Measurements from ENCODE around the gene NLGN1. TPM values are rescaled to one million over a fixed set of nuclear protein-coding genes. Genes with fewer than 3 reads are reported as not detected.
"Not testable (repeated sequence)": the region's sequence is repeated elsewhere in the genome, so short reads cannot be mapped to it uniquely, and the experiment has no call there.

The NLGN1 gene
- total RNA-seq, 1 experiment from 2014 or later: not detected

GRCh38 chr3:173591401-173591800, 193.9 kb downstream of the NLGN1 start:
- TF ChIP-seq, protein P1, sequence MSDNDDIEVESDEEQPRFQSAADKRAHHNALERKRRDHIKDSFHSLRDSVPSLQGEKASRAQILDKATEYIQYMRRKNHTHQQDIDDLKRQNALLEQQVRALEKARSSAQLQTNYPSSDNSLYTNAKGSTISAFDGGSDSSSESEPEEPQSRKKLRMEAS (IDR thresholded peaks at IDR 0.05): no peak
- TF ChIP-seq POLR2A (IDR thresholded peaks at IDR 0.05; ENCODE audit: borderline replicate concordance, extremely low read depth, insufficient read depth, insufficient read length) (no peak), EZH2 (IDR thresholded peaks at IDR 0.05) (no peak), EGR1 (IDR thresholded peaks at IDR 0.05; ENCODE audit: low read depth) (no peak), CEBPB (IDR thresholded peaks at IDR 0.05; ENCODE audit: low read depth) (no peak), YY1 (IDR thresholded peaks at IDR 0.05; ENCODE audit: extremely low read depth, insufficient replicate concordance, low read depth, low read length) (no peak)
- TF ChIP-seq, protein P2, sequence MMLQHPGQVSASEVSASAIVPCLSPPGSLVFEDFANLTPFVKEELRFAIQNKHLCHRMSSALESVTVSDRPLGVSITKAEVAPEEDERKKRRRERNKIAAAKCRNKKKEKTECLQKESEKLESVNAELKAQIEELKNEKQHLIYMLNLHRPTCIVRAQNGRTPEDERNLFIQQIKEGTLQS (IDR thresholded peaks at IDR 0.05): no peak
- Histone ChIP-seq H4K20me1 (ENCODE audit: insufficient read depth) (no peaks in the 10 kb centered on the region), H2AFZ (ENCODE audit: low read depth, low read length, poor library complexity, severe bottlenecking) (no peak overlapping the region), H3K36me3 (ENCODE audit: control insufficient read depth in 1 of 2, insufficient read depth in 2 of 2, low read length in 2 of 2) (no peaks in the 10 kb centered on the region), H3K4me2 (ENCODE audit: low read length) (no peak overlapping the region), H3K27ac (ENCODE audit: low read depth, low read length) (no peak overlapping the region), H3K27me3 (ENCODE audit: insufficient read depth, low read length) (no peaks in the 10 kb centered on the region), H3K9me2 (ENCODE audit: insufficient read depth) (no peaks in the 10 kb centered on the region), H3K9me3 (ENCODE audit: control insufficient read depth in 1 of 2, insufficient read depth in 1 of 2, low read depth in 1 of 2, low read length in 2 of 2) (no peaks in the 10 kb centered on the region), H3K4me3 (replicated peaks in 1 of 2; ENCODE audit: low read depth in 1 of 2, low read length in 2 of 2) (no peak overlapping the region), H3K9ac (ENCODE audit: low read length) (no peak overlapping the region), H3K4me1 (ENCODE audit: control insufficient read depth in 1 of 2, insufficient read depth in 2 of 2, low read length in 2 of 2) (no peaks in the 10 kb centered on the region), H3K79me2 (ENCODE audit: insufficient read depth, low read length) (no peaks in the 10 kb centered on the region)
- ChIA-PET RAD21 (ENCODE audit: low non-redundant PET in 1 of 2, low total read pairs in 2 of 2, uncharacterized antibody in 2 of 2, unreplicated experiment in 2 of 2) (no interaction called here), POLR2A (no interaction called here), CTCF (no interaction called here)
- DNase-seq (ENCODE audit: low read depth, low spot score) (no peak), ATAC-seq (no peak)
- intact Hi-C loops (cut with micrococcal nuclease): no loop called here
- no TSS peak for BruUV-seq (replicated peaks)

DNA sequence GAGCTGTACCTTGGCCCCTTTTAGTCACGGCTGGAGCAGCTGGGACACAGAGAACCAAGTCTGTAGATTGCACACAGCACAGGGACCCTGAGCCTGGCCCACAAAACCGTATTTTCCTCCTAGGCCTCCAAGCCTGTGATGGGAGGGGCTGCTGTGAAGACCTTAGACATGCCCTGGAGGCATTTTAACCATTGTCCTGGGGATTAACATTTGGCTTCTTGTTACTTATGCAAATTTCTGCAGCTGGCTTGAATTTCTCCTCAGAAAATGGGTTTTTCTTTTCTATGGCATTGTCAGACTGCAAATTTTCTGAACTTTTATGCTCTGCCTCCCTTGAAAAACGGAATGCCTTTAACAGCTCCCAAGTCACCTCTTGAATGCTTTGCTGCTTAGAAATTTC, 197.3 kb downstream of the NLGN1 start:
- H3K9me2 ChIP-seq (ENCODE audit: insufficient read depth); H3K79me2 ChIP-seq (ENCODE audit: insufficient read depth, low read length); H4K20me1 ChIP-seq (ENCODE audit: insufficient read depth); H3K27me3 ChIP-seq (ENCODE audit: insufficient read depth, low read length); H3K9me3 ChIP-seq (ENCODE audit: control insufficient read depth in 1 of 2, insufficient read depth in 1 of 2, low read depth in 1 of 2, low read length in 2 of 2); RAD21 ChIA-PET (ENCODE audit: low non-redundant PET in 1 of 2, low total read pairs in 2 of 2, uncharacterized antibody in 2 of 2, unreplicated experiment in 2 of 2); CTCF ChIA-PET; H2AFZ ChIP-seq (ENCODE audit: low read depth, low read length, poor library complexity, severe bottlenecking); POLR2A ChIA-PET; H3K4me3 ChIP-seq (replicated peaks in 1 of 2; ENCODE audit: low read depth in 1 of 2, low read length in 2 of 2); BruUV-seq (replicated peaks); H3K4me1 ChIP-seq (ENCODE audit: control insufficient read depth in 1 of 2, insufficient read depth in 2 of 2, low read length in 2 of 2); intact Hi-C loops (cut with micrococcal nuclease); H3K4me2 ChIP-seq (ENCODE audit: low read length); H3K36me3 ChIP-seq (ENCODE audit: control insufficient read depth in 1 of 2, insufficient read depth in 2 of 2, low read length in 2 of 2); ATAC-seq; DNase-seq (ENCODE audit: low read depth, low spot score); H3K27ac ChIP-seq (ENCODE audit: low read depth, low read length); H3K9ac ChIP-seq (ENCODE audit: low read length): not testable (repeated sequence)
